Lower leg skin (tissue), 3 donors: ENCODE data around the gene RALGAPA2.

Source experiments
- POLR2A ChIP-seq, 2 donors: fragments of 450-650 bp; IDR thresholded peaks; one replicate each; pipeline ENCODE4 v1.6.1; 2016 to 2017; ENCODE audit warnings: antibody characterized with exemption in 2 of 2, mild to moderate bottlenecking in 1 of 2, moderate library complexity in 1 of 2
- TF ChIP-seq, protein P1 (sequence below), 3 donors: fragments of 450-650 bp; IDR thresholded peaks; one replicate each; pipeline ENCODE4 v1.5.1; 2016; ENCODE audit warnings: antibody characterized with exemption in 3 of 3, mild to moderate bottlenecking in 3 of 3, moderate library complexity in 2 of 3

DNA sequence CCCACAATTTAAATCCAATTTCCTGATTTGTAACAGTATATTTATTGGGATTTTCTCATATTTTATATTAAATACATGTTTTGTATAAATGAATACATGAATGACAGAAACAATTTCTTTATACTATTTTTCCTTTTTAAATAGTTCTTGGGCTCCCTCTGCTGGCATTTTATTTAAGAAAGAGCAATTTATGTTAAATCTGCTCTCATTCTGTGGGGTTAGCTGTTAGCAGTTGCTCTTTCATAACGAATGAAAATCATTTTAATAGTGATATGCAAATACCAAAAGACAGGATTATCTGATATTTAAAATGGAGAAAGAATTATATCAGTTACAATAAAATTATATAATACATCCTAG, 118.3 kb downstream of the RALGAPA2 start:
- TF ChIP-seq, protein P1, sequence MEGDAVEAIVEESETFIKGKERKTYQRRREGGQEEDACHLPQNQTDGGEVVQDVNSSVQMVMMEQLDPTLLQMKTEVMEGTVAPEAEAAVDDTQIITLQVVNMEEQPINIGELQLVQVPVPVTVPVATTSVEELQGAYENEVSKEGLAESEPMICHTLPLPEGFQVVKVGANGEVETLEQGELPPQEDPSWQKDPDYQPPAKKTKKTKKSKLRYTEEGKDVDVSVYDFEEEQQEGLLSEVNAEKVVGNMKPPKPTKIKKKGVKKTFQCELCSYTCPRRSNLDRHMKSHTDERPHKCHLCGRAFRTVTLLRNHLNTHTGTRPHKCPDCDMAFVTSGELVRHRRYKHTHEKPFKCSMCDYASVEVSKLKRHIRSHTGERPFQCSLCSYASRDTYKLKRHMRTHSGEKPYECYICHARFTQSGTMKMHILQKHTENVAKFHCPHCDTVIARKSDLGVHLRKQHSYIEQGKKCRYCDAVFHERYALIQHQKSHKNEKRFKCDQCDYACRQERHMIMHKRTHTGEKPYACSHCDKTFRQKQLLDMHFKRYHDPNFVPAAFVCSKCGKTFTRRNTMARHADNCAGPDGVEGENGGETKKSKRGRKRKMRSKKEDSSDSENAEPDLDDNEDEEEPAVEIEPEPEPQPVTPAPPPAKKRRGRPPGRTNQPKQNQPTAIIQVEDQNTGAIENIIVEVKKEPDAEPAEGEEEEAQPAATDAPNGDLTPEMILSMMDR (IDR thresholded peaks at IDR 0.05) = no peak
- no peak for TF ChIP-seq POLR2A (IDR thresholded peaks at IDR 0.05)
